Measurements from ENCODE around the gene CRTAP.
"Not testable (repeated sequence)": the region's sequence is repeated elsewhere in the genome, so short reads cannot be mapped to it uniquely, and the experiment has no call there.

Gene CRTAP

GRCh38 chr3:33152363-33153360 lies 38.8 kb downstream of the CRTAP start:
- TF ChIP-seq ZFX (IDR thresholded peaks at IDR 0.05; ENCODE audit: borderline replicate concordance), result no peak
- no peak for TF ChIP-seq CTCF (IDR thresholded peaks at IDR 0.05)
- H3K27ac ChIP-seq, result no peak overlapping the region

- H3K27ac ChIP-seq, result no peak overlapping the region
- TF ChIP-seq ZFX (IDR thresholded peaks at IDR 0.05; ENCODE audit: borderline replicate concordance) (no peak), CTCF (IDR thresholded peaks at IDR 0.05) (no peak)
Measured at GRCh38 chr3:33153782-33154181, 40.0 kb downstream of the CRTAP start.

- no peak for TF ChIP-seq CTCF (IDR thresholded peaks at IDR 0.05)
- no peak for TF ChIP-seq ZFX (IDR thresholded peaks at IDR 0.05; ENCODE audit: borderline replicate concordance)
- no peak overlapping the region for H3K27ac ChIP-seq
Measured at GRCh38 chr3:33155301-33155700, 41.5 kb downstream of the CRTAP start.

- no peak for TF ChIP-seq CTCF (IDR thresholded peaks at IDR 0.05)
- TF ChIP-seq ZFX (IDR thresholded peaks at IDR 0.05; ENCODE audit: borderline replicate concordance), result no peak
- H3K27ac ChIP-seq, result no peak overlapping the region
Measured at GRCh38 chr3:33159234-33159633, 45.4 kb downstream of the CRTAP start.

GRCh38 chr3:33159981-33160380 lies 46.2 kb downstream of the CRTAP start:
- TF ChIP-seq ZFX (IDR thresholded peaks at IDR 0.05; ENCODE audit: borderline replicate concordance) (no peak), CTCF (IDR thresholded peaks at IDR 0.05) (no peak)
- H3K27ac ChIP-seq, result no peak overlapping the region

- H3K27ac ChIP-seq, result not testable (repeated sequence)
Measured at GRCh38 chr3:33162621-33163020, 48.8 kb downstream of the CRTAP start.

GRCh38 chr3:33165372-33165771 lies 51.6 kb downstream of the CRTAP start:
- no peak overlapping the region for H3K27ac ChIP-seq
- TF ChIP-seq ZFX (IDR thresholded peaks at IDR 0.05; ENCODE audit: borderline replicate concordance), result no peak
- no peak for TF ChIP-seq CTCF (IDR thresholded peaks at IDR 0.05)

All from 22Rv1 (cell line).